ENCODE data around the gene FAM3C.

FAM3C gene

GRCh38 chr7:121313220-121313792, 82.8 kb downstream of the FAM3C start:
- DNase-seq (ENCODE audit: low spot score) = no peak
- H2AFZ ChIP-seq (ENCODE audit: low read length) = no peak overlapping the region

GRCh38 chr7:121307021-121307574, 89.0 kb downstream of the FAM3C start:
- no peak overlapping the region for H3K4me3 ChIP-seq (ENCODE audit: low read length in 2 of 2)
- WGBS, 2 donors (ENCODE audit: extremely low coverage in 2 of 2, insufficient read length in 2 of 2, insufficient replicate concordance in 1 of 2) = no CpG with 5 or more reads among the region's 4 CpGs
- no peak overlapping the region for H3K9ac ChIP-seq (ENCODE audit: low read depth, low read length, poor library complexity)
- H3K79me1 ChIP-seq (ENCODE audit: low read depth, low read length) = no peaks in the 10 kb centered on the region
- H3K23ac ChIP-seq (ENCODE audit: low read depth, low read length, poor library complexity) = no peak overlapping the region
- no peak overlapping the region for H4K8ac ChIP-seq (ENCODE audit: low read depth, low read length)
- H3K36me3 ChIP-seq (replicated peaks in 1 of 2; ENCODE audit: control insufficient read depth in 2 of 2, insufficient read depth in 2 of 2, low read length in 2 of 2) = no peaks in the 10 kb centered on the region
- H2BK15ac ChIP-seq (ENCODE audit: low read length) = no peak overlapping the region
- no peak overlapping the region for H2BK5ac ChIP-seq (ENCODE audit: low read length)
- H3K4me2 ChIP-seq (ENCODE audit: insufficient read depth, low read length, poor library complexity, severe bottlenecking) = no peak overlapping the region
- H2AFZ ChIP-seq (ENCODE audit: low read length) = no peak overlapping the region
- no peak for DNase-seq (ENCODE audit: low spot score)
- no peak overlapping the region for H4K91ac ChIP-seq (ENCODE audit: low read depth, low read length, poor library complexity)
- no peak overlapping the region for H2AK5ac ChIP-seq (ENCODE audit: low read depth, low read length)
- no peak overlapping the region for H3K4ac ChIP-seq (ENCODE audit: low read length)
- H3K27me3 ChIP-seq (ENCODE audit: control insufficient read depth in 3 of 3, insufficient read depth in 3 of 3, low read depth in 1 of 3, low read length in 3 of 3) = no peaks in the 10 kb centered on the region
- no peak overlapping the region for H3K14ac ChIP-seq (ENCODE audit: low read length)
- H3K9me3 ChIP-seq (replicated peaks in 1 of 2; ENCODE audit: control insufficient read depth in 2 of 2, insufficient read depth in 1 of 2, low read depth in 1 of 2, low read length in 2 of 2) = no peaks in the 10 kb centered on the region
- H2BK12ac ChIP-seq (ENCODE audit: low read length) = no peak overlapping the region
- no peak overlapping the region for H2BK120ac ChIP-seq (ENCODE audit: low read depth, low read length)
- H3K4me1 ChIP-seq (ENCODE audit: control insufficient read depth in 2 of 2, insufficient read depth in 1 of 2, low read depth in 1 of 2, low read length in 2 of 2) = no peaks in the 10 kb centered on the region
- no peak overlapping the region for H3K27ac ChIP-seq (replicated peaks; ENCODE audit: low read length)
- H3K18ac ChIP-seq (ENCODE audit: low read length) = no peak overlapping the region

More at GRCh38 chr7:121313220-121313792, 82.8 kb downstream of the FAM3C start:
- no peak overlapping the region for H3K14ac ChIP-seq (ENCODE audit: low read length)
- H2BK120ac ChIP-seq (ENCODE audit: low read depth, low read length) = no peak overlapping the region
- no peak overlapping the region for H2BK12ac ChIP-seq (ENCODE audit: low read length)
- no peak overlapping the region for H3K4me2 ChIP-seq (ENCODE audit: insufficient read depth, low read length, poor library complexity, severe bottlenecking)
- H3K18ac ChIP-seq (ENCODE audit: low read length) = no peak overlapping the region
- H3K36me3 ChIP-seq (replicated peaks in 1 of 2; ENCODE audit: control insufficient read depth in 2 of 2, insufficient read depth in 2 of 2, low read length in 2 of 2) = no peaks in the 10 kb centered on the region
- no peak overlapping the region for H3K4me3 ChIP-seq (ENCODE audit: low read length in 2 of 2)
- no peak overlapping the region for H2AK5ac ChIP-seq (ENCODE audit: low read depth, low read length)
- no peaks in the 10 kb centered on the region for H3K9me3 ChIP-seq (replicated peaks in 1 of 2; ENCODE audit: control insufficient read depth in 2 of 2, insufficient read depth in 1 of 2, low read depth in 1 of 2, low read length in 2 of 2)
- no peaks in the 10 kb centered on the region for H3K79me1 ChIP-seq (ENCODE audit: low read depth, low read length)
- no CpG with 5 or more reads among the region's 3 CpGs for WGBS, 2 donors (ENCODE audit: extremely low coverage in 2 of 2, insufficient read length in 2 of 2, insufficient replicate concordance in 1 of 2)
- no peak overlapping the region for H3K9ac ChIP-seq (ENCODE audit: low read depth, low read length, poor library complexity)
- no peak overlapping the region for H2BK15ac ChIP-seq (ENCODE audit: low read length)
- no peak overlapping the region for H3K4ac ChIP-seq (ENCODE audit: low read length)
- no peaks in the 10 kb centered on the region for H3K27me3 ChIP-seq (ENCODE audit: control insufficient read depth in 3 of 3, insufficient read depth in 3 of 3, low read depth in 1 of 3, low read length in 3 of 3)
- no peak overlapping the region for H2BK5ac ChIP-seq (ENCODE audit: low read length)
- H3K23ac ChIP-seq (ENCODE audit: low read depth, low read length, poor library complexity) = no peak overlapping the region
- H4K91ac ChIP-seq (ENCODE audit: low read depth, low read length, poor library complexity) = no peak overlapping the region
- no peaks in the 10 kb centered on the region for H3K4me1 ChIP-seq (ENCODE audit: control insufficient read depth in 2 of 2, insufficient read depth in 1 of 2, low read depth in 1 of 2, low read length in 2 of 2)
- no peak overlapping the region for H3K27ac ChIP-seq (replicated peaks; ENCODE audit: low read length)
- H4K8ac ChIP-seq (ENCODE audit: low read depth, low read length) = no peak overlapping the region

- Histone ChIP-seq H3K36me3 (replicated peaks in 1 of 2; ENCODE audit: control insufficient read depth in 2 of 2, insufficient read depth in 2 of 2, low read length in 2 of 2) (no peaks in the 10 kb centered on the region), H2AK5ac (ENCODE audit: low read depth, low read length) (no peak overlapping the region), H2BK5ac (ENCODE audit: low read length) (no peak overlapping the region), H2BK15ac (ENCODE audit: low read length) (no peak overlapping the region), H2AFZ (ENCODE audit: low read length) (no peak overlapping the region), H2BK12ac (ENCODE audit: low read length) (no peak overlapping the region), H3K14ac (ENCODE audit: low read length) (no peak overlapping the region), H3K27ac (replicated peaks; ENCODE audit: low read length) (no peak overlapping the region), H3K4me1 (ENCODE audit: control insufficient read depth in 2 of 2, insufficient read depth in 1 of 2, low read depth in 1 of 2, low read length in 2 of 2) (no peaks in the 10 kb centered on the region), H3K9ac (ENCODE audit: low read depth, low read length, poor library complexity) (no peak overlapping the region), H4K91ac (ENCODE audit: low read depth, low read length, poor library complexity) (no peak overlapping the region), H4K8ac (ENCODE audit: low read depth, low read length) (no peak overlapping the region), H3K9me3 (replicated peaks in 1 of 2; ENCODE audit: control insufficient read depth in 2 of 2, insufficient read depth in 1 of 2, low read depth in 1 of 2, low read length in 2 of 2) (no peaks in the 10 kb centered on the region), H3K27me3 (ENCODE audit: control insufficient read depth in 3 of 3, insufficient read depth in 3 of 3, low read depth in 1 of 3, low read length in 3 of 3) (no peaks in the 10 kb centered on the region), H3K18ac (ENCODE audit: low read length) (no peak overlapping the region), H3K4me3 (ENCODE audit: low read length in 2 of 2) (no peak overlapping the region), H2BK120ac (ENCODE audit: low read depth, low read length) (no peak overlapping the region), H3K4me2 (ENCODE audit: insufficient read depth, low read length, poor library complexity, severe bottlenecking) (no peak overlapping the region), H3K79me1 (ENCODE audit: low read depth, low read length) (no peaks in the 10 kb centered on the region), H3K23ac (ENCODE audit: low read depth, low read length, poor library complexity) (no peak overlapping the region), H3K4ac (ENCODE audit: low read length) (no peak overlapping the region)
- WGBS, 2 donors (ENCODE audit: extremely low coverage in 2 of 2, insufficient read length in 2 of 2, insufficient replicate concordance in 1 of 2) = no CpG with 5 or more reads among the region's 3 CpGs
- DNase-seq (ENCODE audit: low spot score) = no peak
Measured at GRCh38 chr7:121306565-121306964, 89.5 kb downstream of the FAM3C start.

GRCh38 chr7:121305109-121305508, 91.0 kb downstream of the FAM3C start:
- WGBS, 2 donors (ENCODE audit: extremely low coverage in 2 of 2, insufficient read length in 2 of 2, insufficient replicate concordance in 1 of 2) = no CpG with 5 or more reads among the region's 3 CpGs
- H2BK15ac ChIP-seq (ENCODE audit: low read length) = no peak overlapping the region
- no peak overlapping the region for H3K27ac ChIP-seq (replicated peaks; ENCODE audit: low read length)
- no peaks in the 10 kb centered on the region for H3K9me3 ChIP-seq (replicated peaks in 1 of 2; ENCODE audit: control insufficient read depth in 2 of 2, insufficient read depth in 1 of 2, low read depth in 1 of 2, low read length in 2 of 2)
- no peaks in the 10 kb centered on the region for H3K36me3 ChIP-seq (replicated peaks in 1 of 2; ENCODE audit: control insufficient read depth in 2 of 2, insufficient read depth in 2 of 2, low read length in 2 of 2)
- H3K4ac ChIP-seq (ENCODE audit: low read length) = no peak overlapping the region
- no peak for DNase-seq (ENCODE audit: low spot score)
- H4K8ac ChIP-seq (ENCODE audit: low read depth, low read length) = no peak overlapping the region
- no peak overlapping the region for H2BK12ac ChIP-seq (ENCODE audit: low read length)
- H3K18ac ChIP-seq (ENCODE audit: low read length) = no peak overlapping the region
- no peak overlapping the region for H3K9ac ChIP-seq (ENCODE audit: low read depth, low read length, poor library complexity)
- no peak overlapping the region for H3K4me2 ChIP-seq (ENCODE audit: insufficient read depth, low read length, poor library complexity, severe bottlenecking)
- no peak overlapping the region for H3K23ac ChIP-seq (ENCODE audit: low read depth, low read length, poor library complexity)
- no peak overlapping the region for H2BK5ac ChIP-seq (ENCODE audit: low read length)
- H3K79me1 ChIP-seq (ENCODE audit: low read depth, low read length) = no peaks in the 10 kb centered on the region
- H2AFZ ChIP-seq (ENCODE audit: low read length) = no peak overlapping the region
- H3K27me3 ChIP-seq (ENCODE audit: control insufficient read depth in 3 of 3, insufficient read depth in 3 of 3, low read depth in 1 of 3, low read length in 3 of 3) = no peaks in the 10 kb centered on the region
- no peak overlapping the region for H4K91ac ChIP-seq (ENCODE audit: low read depth, low read length, poor library complexity)
- no peaks in the 10 kb centered on the region for H3K4me1 ChIP-seq (ENCODE audit: control insufficient read depth in 2 of 2, insufficient read depth in 1 of 2, low read depth in 1 of 2, low read length in 2 of 2)
- no peak overlapping the region for H3K4me3 ChIP-seq (ENCODE audit: low read length in 2 of 2)
- H2BK120ac ChIP-seq (ENCODE audit: low read depth, low read length) = no peak overlapping the region
- H2AK5ac ChIP-seq (ENCODE audit: low read depth, low read length) = no peak overlapping the region
- H3K14ac ChIP-seq (ENCODE audit: low read length) = no peak overlapping the region
